ENCODE measurements around the gene PRRC2B.

GRCh38 chr9:131495785-131496184 is 101.9 kb downstream of the PRRC2B start:
- TF ChIP-seq EZH2phosphoT487 (IDR thresholded peaks at IDR 0.05; ENCODE audit: low read depth, severe bottlenecking, unreplicated experiment): no peak
- no peak for TF ChIP-seq EZH2 (IDR thresholded peaks at IDR 0.05; ENCODE audit: borderline replicate concordance)
